ENCODE results near the gene UBL3.

Gene UBL3

DNA sequence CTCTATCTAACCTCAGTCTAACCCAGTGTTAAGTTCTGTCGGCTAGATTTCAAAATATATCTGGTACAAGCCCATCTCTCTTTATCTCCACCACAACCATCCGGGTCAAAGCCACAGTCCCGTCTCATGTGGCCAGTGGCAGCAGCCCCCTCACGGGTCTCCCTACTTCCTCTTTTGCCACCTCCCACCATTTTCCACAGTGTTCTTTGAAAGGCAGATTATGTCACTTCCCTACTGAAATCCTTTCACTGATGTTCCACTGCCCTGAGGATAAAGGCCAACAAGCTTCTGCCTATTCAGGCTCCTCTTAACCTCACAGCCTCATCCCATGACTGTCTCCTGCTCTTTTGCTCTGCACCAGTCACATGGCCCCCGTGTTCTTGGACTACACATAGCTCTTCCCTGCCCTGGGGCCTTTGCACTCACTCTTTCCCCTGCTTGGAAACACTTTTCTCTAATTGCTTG, 117.2 kb downstream of the UBL3 start:
- no peak for DNase-seq (ENCODE audit: low spot score)

DNA sequence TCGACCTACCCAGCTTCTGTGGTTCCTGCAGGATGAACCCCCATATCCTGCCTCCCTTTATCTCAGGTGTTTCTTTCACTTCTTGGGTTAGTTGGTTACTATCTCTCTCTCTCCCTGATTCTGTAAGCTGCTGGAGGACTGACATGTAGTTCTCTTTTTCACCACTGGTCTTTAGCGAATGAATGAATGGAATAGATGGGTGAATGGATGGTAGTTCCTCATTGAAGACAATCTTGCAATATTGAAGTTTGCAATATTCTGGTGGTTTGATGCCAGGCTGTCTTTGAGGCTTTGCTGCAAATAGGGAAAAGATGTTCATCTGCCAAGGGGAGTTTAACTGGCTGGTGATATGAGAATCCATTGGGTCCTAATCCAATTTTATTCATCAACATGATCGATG, 120.2 kb downstream of the UBL3 start:
- TF ChIP-seq, protein P1, sequence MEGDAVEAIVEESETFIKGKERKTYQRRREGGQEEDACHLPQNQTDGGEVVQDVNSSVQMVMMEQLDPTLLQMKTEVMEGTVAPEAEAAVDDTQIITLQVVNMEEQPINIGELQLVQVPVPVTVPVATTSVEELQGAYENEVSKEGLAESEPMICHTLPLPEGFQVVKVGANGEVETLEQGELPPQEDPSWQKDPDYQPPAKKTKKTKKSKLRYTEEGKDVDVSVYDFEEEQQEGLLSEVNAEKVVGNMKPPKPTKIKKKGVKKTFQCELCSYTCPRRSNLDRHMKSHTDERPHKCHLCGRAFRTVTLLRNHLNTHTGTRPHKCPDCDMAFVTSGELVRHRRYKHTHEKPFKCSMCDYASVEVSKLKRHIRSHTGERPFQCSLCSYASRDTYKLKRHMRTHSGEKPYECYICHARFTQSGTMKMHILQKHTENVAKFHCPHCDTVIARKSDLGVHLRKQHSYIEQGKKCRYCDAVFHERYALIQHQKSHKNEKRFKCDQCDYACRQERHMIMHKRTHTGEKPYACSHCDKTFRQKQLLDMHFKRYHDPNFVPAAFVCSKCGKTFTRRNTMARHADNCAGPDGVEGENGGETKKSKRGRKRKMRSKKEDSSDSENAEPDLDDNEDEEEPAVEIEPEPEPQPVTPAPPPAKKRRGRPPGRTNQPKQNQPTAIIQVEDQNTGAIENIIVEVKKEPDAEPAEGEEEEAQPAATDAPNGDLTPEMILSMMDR (IDR thresholded peaks at IDR 0.05; ENCODE audit: extremely low read depth, missing control alignments), result no peak
- DNase-seq (ENCODE audit: low spot score), result no peak

More for the DNA sequence above, 117.2 kb downstream of the UBL3 start:
- TF ChIP-seq, protein P1 (IDR thresholded peaks at IDR 0.05; ENCODE audit: extremely low read depth, missing control alignments), result no peak

GRCh38 chr13:29722415-29722814, 128.0 kb downstream of the UBL3 start:
- TF ChIP-seq, protein P1 (IDR thresholded peaks at IDR 0.05; ENCODE audit: extremely low read depth, missing control alignments), result no peak

DNA sequence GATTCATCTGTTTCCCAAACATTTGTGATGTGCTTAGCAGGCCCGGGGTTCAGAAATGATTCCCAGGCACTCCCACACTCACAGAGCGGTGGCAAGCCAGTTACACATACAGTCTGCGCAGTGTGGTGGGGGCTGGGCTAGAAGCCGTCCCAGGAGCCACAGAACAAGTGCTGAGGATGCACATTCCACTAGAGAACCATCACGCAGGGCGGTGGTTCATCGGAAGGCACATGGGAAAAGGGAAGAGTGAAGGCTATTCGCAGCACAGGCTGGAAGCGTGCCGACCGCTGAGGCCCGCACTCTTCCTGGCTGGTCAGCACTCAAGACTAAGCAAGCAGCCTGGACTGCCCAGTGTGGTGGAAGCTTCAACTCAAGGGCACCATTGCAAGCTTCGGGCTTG, 128.7 kb downstream of the UBL3 start:
- no peak for DNase-seq (ENCODE audit: low spot score)
- TF ChIP-seq, protein P1 (IDR thresholded peaks at IDR 0.05; ENCODE audit: extremely low read depth, missing control alignments), result no peak

More at GRCh38 chr13:29722415-29722814, 128.0 kb downstream of the UBL3 start:
- no peak for DNase-seq (ENCODE audit: low spot score)

DNA sequence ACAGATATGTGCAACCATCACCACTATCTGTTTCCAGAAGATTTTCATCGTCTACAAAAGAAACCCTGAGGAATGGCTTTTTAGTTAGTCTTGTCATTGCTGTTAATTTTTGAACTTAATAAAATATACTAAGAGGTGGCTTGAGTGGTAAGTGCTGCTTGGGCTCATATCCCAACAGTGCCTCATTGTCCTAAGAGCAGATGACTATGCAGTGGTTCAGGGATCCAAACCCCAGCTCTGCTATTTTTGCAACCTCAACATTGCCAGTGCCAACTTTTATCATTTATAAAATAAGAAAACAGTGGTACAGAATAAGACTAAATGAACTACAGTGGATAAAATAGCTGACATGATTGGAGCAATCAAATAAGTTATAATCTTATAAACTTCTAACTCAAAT, 131.7 kb downstream of the UBL3 start:
- TF ChIP-seq, protein P1 (IDR thresholded peaks at IDR 0.05; ENCODE audit: extremely low read depth, missing control alignments), result no peak

GRCh38 chr13:29716493-29716892, 133.9 kb downstream of the UBL3 start:
- DNase-seq (ENCODE audit: low spot score), result no peak
- TF ChIP-seq, protein P1 (IDR thresholded peaks at IDR 0.05; ENCODE audit: extremely low read depth, missing control alignments), result no peak

More for the DNA sequence above, 131.7 kb downstream of the UBL3 start:
- DNase-seq (ENCODE audit: low spot score), result no peak

Measured in GM20000 (cell line).